Measurements from ENCODE around the gene SIMC1.

DNA sequence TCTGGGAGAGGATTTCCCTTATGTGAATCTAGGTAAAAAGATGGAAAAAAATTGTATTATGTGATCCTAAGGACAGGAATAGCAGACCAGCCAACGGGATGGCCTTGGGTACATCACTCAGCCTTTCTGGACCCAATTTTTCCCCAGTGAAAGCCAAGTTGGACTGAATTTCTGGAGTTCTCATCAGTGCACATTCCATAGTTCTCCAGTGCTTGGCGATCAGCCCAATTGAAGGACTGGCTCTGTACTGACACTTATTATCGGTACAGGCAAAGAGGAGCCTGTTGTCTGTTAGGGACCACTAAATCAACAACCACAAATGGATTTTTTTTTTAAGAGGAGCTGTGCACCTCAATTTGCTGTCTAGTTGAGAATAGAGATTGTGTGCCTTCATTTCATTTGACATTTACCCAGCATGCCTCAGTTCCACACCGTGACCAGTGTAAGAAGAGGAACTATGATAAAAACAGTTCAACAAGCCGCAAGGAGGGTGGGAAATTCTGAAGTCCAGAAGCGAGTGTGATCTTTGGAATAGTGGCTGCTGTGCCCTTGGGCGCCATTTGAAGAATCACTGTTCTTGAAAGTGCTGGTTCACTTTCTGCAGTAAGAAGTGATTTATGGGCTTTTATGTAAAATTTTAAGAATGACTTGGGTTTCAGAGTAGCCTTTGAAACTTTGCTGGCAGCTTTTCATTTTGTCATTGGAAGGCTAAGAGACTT is 135.0 kb downstream of the SIMC1 start:
- TF ChIP-seq, protein P1, sequence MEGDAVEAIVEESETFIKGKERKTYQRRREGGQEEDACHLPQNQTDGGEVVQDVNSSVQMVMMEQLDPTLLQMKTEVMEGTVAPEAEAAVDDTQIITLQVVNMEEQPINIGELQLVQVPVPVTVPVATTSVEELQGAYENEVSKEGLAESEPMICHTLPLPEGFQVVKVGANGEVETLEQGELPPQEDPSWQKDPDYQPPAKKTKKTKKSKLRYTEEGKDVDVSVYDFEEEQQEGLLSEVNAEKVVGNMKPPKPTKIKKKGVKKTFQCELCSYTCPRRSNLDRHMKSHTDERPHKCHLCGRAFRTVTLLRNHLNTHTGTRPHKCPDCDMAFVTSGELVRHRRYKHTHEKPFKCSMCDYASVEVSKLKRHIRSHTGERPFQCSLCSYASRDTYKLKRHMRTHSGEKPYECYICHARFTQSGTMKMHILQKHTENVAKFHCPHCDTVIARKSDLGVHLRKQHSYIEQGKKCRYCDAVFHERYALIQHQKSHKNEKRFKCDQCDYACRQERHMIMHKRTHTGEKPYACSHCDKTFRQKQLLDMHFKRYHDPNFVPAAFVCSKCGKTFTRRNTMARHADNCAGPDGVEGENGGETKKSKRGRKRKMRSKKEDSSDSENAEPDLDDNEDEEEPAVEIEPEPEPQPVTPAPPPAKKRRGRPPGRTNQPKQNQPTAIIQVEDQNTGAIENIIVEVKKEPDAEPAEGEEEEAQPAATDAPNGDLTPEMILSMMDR (IDR thresholded peaks at IDR 0.05) = no peak
- TF ChIP-seq POLR2AphosphoS5 (IDR thresholded peaks at IDR 0.05) = no peak
- no peak for TF ChIP-seq POLR2A (IDR thresholded peaks at IDR 0.05)

Data from prostate gland (tissue), 2 donors.